KMS-11 (cell line): ENCODE results near the gene HECW1.

Source experiments
- H2AFZ ChIP-seq: fragments of 200-600 bp; sonication (generic); 2 replicates; pipeline ENCODE4 v1.6.1; 2016; ENCODE audit warnings: antibody characterized with exemption, mixed run types, low read depth
- H3K27ac ChIP-seq: fragments of 200-600 bp; sonication (generic); 2 replicates; pipeline ENCODE4 v1.6.1; 2016; ENCODE audit warnings: mild to moderate bottlenecking, mixed run types
- H3K27me3 ChIP-seq: fragments of 200-600 bp; sonication (generic); 2 replicates; pipeline ENCODE4 v1.6.1; 2017; ENCODE audit warnings: mild to moderate bottlenecking, low read depth, mixed run types, moderate library complexity; ENCODE audit not compliant: insufficient read depth
- H3K36me3 ChIP-seq: fragments of 200-600 bp; sonication (generic); 2 replicates; pipeline ENCODE4 v1.6.1; 2017; ENCODE audit warnings: mild to moderate bottlenecking, mixed run types; ENCODE audit not compliant: insufficient read depth
- H3K4me1 ChIP-seq: fragments of 200-600 bp; sonication (generic); 2 replicates; pipeline ENCODE4 v1.6.1; 2016; ENCODE audit warnings: mild to moderate bottlenecking, low read depth, mixed run types; ENCODE audit not compliant: poor library complexity, severe bottlenecking
- H3K4me2 ChIP-seq: fragments of 200-600 bp; sonication (generic); 2 replicates; pipeline ENCODE4 v1.7.0; 2016; ENCODE audit warnings: mild to moderate bottlenecking, mixed run types
- H3K4me3 ChIP-seq: fragments of 200-600 bp; sonication (generic); IDR thresholded peaks from 2 replicates; pipeline ENCODE4 v1.6.1; 2017; ENCODE audit warnings: low read depth, low read length, mixed read lengths; ENCODE audit not compliant: insufficient read depth
- H3K79me2 ChIP-seq: fragments of 200-600 bp; sonication (generic); 2 replicates; pipeline ENCODE4 v1.6.1; 2016; ENCODE audit warnings: low read depth, mixed run types; ENCODE audit not compliant: insufficient read depth
- H3K9ac ChIP-seq: fragments of 200-600 bp; sonication (generic); 2 replicates; pipeline ENCODE4 v1.6.1; 2016; ENCODE audit warnings: mild to moderate bottlenecking, mixed run types
- H4K20me1 ChIP-seq: fragments of 200-600 bp; sonication (generic); 2 replicates; pipeline ENCODE4 v1.6.1; 2016; ENCODE audit warnings: mild to moderate bottlenecking, mixed run types; ENCODE audit not compliant: insufficient read depth
- CTCF ChIP-seq: fragments of 200-600 bp; sonication (generic); conservative IDR thresholded peaks from 2 replicates; pipeline ENCODE4 v1.6.1; 2017; ENCODE audit warnings: low read depth, mild to moderate bottlenecking, antibody characterized with exemption, low read length, moderate library complexity, mixed read lengths

HECW1 gene

GRCh38 chr7:43546231-43546630 lies 433.8 kb downstream of the HECW1 start:
- H3K27me3 ChIP-seq, result no peaks in the 10 kb centered on the region
- H3K27ac ChIP-seq, result no peak overlapping the region
- H3K9ac ChIP-seq, result no peak overlapping the region
- H3K4me1 ChIP-seq, result no peaks in the 10 kb centered on the region
- TF ChIP-seq CTCF, result no peak
- H3K36me3 ChIP-seq, result no peaks in the 10 kb centered on the region
- H4K20me1 ChIP-seq, result no peaks in the 10 kb centered on the region
- H3K4me3 ChIP-seq, result no peak overlapping the region
- H3K79me2 ChIP-seq, result no peaks in the 10 kb centered on the region
- no peak overlapping the region for H3K4me2 ChIP-seq
- no peak overlapping the region for H2AFZ ChIP-seq

GRCh38 chr7:43550427-43550826 lies 438.0 kb downstream of the HECW1 start:
- peaks cover 5% of the 10 kb centered on the region for H3K4me1 ChIP-seq
- H3K27me3 ChIP-seq, result no peaks in the 10 kb centered on the region
- no peak overlapping the region for H3K4me3 ChIP-seq
- H3K9ac ChIP-seq, result no peak overlapping the region
- H4K20me1 ChIP-seq, result no peaks in the 10 kb centered on the region
- H3K27ac ChIP-seq, result no peak overlapping the region
- H2AFZ ChIP-seq, result no peak overlapping the region
- TF ChIP-seq CTCF, result no peak
- H3K36me3 ChIP-seq, result no peaks in the 10 kb centered on the region
- no peaks in the 10 kb centered on the region for H3K79me2 ChIP-seq
- no peak overlapping the region for H3K4me2 ChIP-seq

- Histone ChIP-seq H3K4me1 (peaks cover 5% of the 10 kb centered on the region), H2AFZ (no peak overlapping the region), H3K27ac (no peak overlapping the region), H4K20me1 (no peaks in the 10 kb centered on the region), H3K9ac (no peak overlapping the region), H3K4me2 (no peak overlapping the region), H3K4me3 (no peak overlapping the region), H3K79me2 (no peaks in the 10 kb centered on the region), H3K36me3 (no peaks in the 10 kb centered on the region), H3K27me3 (no peaks in the 10 kb centered on the region)
- TF ChIP-seq CTCF, result no peak
These were observed 439.7 kb downstream of the HECW1 start for GRCh38 chr7:43552122-43552521.

- TF ChIP-seq CTCF, result no peak
- Histone ChIP-seq H3K79me2 (no peaks in the 10 kb centered on the region), H2AFZ (no peak overlapping the region), H3K4me2 (no peak overlapping the region), H3K27me3 (no peaks in the 10 kb centered on the region), H3K4me1 (peaks cover 5% of the 10 kb centered on the region), H3K4me3 (no peak overlapping the region), H3K36me3 (no peaks in the 10 kb centered on the region), H4K20me1 (no peaks in the 10 kb centered on the region), H3K27ac (no peak overlapping the region), H3K9ac (no peak overlapping the region)
These were observed 441.6 kb downstream of the HECW1 start for GRCh38 chr7:43553999-43554398.
